NCI-H446 (cell line): ENCODE data around the gene KICS2.
"Not testable (repeated sequence)": the region's sequence is repeated elsewhere in the genome, so short reads cannot be mapped to it uniquely, and the experiment has no call there.

ENCODE experiments used
- DNase-seq, 2 experiments: peaks; one replicate each; lab custom pipeline; 2025; lab: John Stamatoyannopoulos, UW

KICS2 gene

DNA sequence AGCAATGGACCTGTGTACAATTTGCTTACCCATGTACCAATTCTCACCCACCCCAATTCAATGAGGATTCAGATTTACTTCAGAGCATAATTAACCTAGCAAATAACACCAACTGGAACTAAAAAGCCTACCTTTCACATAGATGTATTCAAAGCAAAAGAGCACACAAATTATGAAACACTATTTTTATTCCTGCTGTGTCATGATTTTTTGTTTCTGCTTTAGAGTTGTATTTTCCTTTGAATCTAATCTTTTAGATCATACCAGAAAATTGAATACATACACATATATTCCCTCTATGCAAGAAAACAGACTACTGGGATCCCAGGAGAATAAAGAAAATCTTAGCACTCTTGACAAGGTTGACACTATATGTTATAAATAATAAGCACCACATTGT, 5.9 kb downstream of the KICS2 start:
- DNase-seq: no peak

- DNase-seq: no peak
Observed at GRCh38 chr12:64212119-64212746, 9.9 kb downstream of the KICS2 start.

DNA sequence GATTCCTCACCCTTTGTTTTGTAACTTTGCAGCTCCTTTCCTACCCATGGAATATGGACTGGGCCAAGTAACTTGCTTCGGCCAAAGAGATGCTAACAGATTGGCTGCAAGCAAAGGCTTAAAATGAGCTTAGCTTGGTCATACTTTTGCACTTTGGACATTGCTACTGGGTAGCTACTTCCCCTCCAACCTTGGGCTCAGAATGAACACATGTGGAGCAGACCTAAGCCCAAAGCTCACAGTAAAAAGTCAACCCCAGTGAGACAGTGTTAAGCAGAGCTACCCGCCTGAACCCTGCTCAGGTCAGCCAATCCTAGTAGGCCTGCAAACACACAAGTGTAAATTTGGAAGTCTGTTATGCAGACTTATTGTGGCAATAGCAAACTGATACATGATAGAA, 14.6 kb downstream of the KICS2 start:
- DNase-seq: no peak

GRCh38 chr12:64205542-64205941, 16.6 kb downstream of the KICS2 start:
- DNase-seq: no peak

- no peak for DNase-seq
Observed at GRCh38 chr12:64203775-64204174, 18.3 kb downstream of the KICS2 start.

DNA sequence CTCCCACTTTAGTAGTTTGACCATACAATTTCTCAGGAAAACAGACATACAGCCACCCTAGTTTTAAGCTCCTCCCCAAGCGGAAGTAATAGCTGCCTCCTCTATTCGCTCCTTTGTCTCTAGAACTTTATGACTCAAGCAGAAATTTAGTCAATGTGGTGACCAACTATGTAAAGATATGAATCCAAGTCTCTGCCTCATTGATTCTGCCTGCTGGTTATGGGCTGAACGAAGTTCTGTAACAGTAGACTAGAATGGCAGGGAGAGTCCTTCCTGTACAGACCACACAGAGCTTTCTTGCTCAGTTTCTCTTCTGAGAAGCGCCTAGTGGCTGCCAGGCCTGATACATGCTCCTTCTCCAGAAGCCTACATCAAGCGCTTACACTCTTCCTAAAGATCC, 19.1 kb downstream of the KICS2 start:
- DNase-seq: no peak

GRCh38 chr12:64195841-64196240, 26.3 kb downstream of the KICS2 start:
- DNase-seq: not testable (repeated sequence)

DNA sequence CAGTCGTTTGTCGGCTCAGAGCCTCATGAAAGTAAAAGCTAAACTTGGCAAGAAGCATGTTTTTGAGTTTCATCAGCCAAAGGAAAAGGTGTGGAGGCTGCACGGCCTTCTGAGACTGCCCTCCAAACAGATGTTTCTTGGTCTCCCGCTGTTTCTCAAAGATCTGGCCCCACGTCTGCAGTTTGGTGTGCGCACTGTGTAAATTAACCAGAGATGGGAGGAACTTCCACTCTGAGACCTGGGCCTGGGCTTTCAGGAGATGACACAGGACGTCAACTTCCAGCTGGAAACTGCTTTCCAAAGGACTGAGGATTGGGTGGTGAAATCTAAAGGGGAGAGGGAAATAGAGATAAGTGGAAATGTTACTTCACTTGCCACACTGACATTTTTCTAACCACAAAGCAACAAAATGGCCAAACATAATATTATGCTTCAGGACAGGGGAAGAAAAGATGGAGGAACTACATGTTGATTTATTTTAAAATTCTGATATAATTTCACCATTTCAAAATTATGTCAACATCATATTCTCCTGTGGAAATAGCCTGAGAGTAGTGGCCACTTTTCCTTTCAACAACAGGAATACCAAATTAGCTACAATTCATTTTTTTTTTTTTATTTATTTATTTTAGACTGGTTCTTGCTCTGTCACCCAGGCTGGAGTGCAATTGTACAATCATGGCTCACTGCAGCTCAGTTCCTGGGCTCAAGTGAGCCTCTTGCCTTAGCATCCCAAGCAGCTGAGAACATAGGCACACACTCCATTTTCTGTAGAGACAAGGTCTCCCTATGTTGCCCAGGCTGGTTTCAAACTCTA, 27.6 kb downstream of the KICS2 start:
- no peak for DNase-seq

DNA sequence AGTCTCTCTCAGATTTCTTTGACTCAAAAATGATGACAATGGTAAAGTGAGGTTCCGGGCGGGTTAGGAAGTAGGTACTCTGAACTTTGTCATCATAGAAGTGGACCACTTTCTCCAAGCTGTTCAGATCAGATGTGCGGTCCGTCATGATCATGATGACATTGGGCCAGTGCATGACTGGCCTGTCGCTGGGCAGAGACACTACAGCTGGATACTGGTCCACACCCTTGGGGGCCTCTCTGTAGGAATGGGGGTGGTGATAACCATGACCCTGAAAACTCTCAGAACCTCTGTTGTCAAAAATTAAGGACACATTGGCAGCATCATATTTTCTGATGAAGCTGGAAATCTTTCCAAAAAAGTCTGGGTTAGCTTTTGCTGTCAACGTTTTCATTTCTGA, 28.2 kb downstream of the KICS2 start:
- DNase-seq: no peak

DNA sequence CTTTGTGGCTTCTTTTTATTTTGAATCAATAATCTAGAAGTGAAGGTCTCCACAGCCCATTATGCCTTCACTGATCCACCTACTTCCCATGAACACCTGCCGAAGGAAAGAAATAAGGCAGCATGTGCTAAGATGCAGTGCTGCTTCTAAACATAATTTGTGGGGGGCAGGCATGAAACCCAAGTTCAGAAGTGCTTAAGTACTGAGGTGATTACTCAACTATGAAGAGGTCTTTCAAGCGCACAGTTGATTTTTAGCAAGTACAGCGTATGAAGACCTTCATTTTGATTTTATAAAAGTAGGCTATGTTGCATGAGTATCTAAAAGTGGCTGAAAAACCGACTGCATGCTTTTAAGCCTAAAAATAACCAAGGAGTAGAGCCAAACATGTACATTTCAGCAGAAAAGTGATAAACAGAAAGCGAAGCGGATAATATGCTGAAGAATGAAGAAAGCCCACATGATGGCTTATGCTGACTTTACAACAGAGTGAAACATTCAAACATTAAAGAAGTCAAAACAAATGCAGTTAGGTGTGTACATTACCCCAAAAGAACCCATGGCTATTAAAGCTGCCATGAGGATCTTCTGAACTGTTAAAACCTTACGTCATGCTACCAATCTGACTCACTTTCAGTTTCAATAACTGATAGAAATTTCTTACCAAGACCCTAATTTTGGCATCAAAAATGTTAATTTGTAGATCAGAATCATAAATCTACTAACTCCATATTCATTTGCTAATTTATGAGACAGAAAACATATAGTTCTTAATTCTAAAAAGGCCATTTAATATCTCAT, 29.3 kb downstream of the KICS2 start:
- DNase-seq: no peak

DNA sequence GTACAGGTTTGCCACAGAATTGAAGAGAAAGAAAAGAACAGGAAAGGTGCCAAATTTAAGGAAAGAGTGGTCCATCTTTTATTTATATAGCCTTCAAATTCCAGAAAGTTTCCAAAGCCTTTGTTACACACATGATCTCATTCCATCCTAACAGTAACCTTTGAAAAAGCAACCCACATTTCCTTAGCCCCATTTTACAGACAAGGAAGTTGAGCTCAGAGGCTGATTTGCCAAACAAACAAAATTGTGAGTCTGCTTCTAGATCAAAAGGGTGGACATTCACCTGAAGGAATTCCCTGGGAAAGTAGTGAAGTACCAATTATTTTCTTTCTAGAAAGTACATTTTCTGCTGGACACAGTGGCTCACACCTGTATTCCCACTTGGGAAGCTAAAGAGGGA, 32.0 kb downstream of the KICS2 start:
- no peak for DNase-seq

GRCh38 chr12:64189530-64189929, 32.6 kb downstream of the KICS2 start:
- no peak for DNase-seq

DNA sequence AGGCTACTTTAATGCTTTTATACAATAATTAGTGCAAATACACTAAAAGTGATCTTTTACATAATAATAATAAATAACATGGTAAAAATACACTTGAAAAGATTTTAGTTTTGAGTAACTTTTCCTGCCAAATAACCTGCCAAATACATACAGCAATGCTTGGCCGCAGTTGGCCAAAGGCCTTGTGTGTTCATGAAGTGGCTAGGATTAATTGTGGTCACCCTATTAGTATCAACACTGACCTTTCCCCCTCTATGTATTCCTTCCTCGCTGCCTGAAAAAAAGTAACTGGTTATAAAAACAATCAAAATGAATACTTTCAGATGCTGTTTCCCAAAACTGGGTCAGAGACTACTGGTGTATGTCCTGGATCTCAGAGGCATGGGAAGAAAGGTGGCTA, 34.3 kb downstream of the KICS2 start:
- no peak for DNase-seq

DNA sequence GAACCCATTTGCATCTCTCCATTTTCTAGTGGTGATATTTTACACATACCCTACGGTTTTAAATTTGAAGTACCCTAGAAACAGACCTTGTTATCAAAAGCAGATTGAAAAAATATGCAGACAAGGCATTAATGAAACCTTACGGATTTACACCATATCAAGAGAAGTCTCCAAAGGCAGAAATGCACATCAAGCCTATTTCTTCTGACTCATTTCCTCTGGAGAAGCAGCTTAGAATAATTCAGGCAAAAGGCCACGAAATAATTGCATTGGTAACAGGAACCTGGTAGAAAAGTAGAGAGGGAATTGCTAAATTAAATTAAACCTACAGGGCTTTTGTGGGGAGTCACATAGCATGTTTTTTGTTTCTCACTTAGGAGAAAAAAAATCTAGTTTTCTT, 34.7 kb downstream of the KICS2 start:
- no peak for DNase-seq

- DNase-seq: no peak
Observed at GRCh38 chr12:64186789-64187188, 35.3 kb downstream of the KICS2 start.

GRCh38 chr12:64184216-64184615, 37.9 kb downstream of the KICS2 start:
- no peak for DNase-seq

GRCh38 chr12:64181430-64182291, 40.4 kb downstream of the KICS2 start:
- DNase-seq: peak; percentile 40 to 70

DNA sequence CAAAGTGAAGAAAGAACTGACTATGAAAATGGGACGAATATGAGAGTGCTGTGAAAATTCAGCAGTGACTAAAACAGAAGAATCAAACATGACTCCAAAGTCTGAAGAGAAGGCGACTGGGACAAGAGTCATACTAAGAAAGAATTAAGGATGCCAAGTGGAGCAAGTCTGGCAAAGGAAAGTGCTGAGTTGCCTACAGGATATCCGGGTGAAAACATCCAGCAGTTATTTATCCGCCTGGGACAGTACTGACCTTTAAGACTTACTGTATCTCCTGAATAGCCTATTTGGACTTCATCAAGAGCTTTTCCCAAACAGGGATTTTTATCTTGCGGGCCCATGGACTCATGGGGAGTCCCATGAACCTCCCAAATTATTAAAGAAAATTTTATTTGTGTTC, 41.1 kb downstream of the KICS2 start:
- no peak for DNase-seq

DNA sequence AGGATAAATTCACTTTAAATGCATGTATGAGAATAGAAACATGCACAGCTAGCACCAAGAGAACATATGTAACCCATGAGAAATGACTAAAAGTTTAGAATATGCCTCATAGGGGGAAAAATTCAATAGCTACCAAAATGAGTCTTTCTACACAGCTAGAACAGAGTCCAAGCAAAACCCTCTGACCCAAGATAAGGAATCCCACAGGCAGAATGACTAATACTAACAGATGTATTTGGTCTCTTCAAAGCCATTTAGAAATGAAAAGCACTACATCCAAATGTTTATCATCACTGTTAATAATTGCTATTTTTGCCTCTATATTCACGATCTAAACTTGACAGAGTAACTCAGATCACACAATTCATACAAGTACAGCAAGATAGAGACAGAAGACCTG, 44.0 kb downstream of the KICS2 start:
- DNase-seq: no peak

DNA sequence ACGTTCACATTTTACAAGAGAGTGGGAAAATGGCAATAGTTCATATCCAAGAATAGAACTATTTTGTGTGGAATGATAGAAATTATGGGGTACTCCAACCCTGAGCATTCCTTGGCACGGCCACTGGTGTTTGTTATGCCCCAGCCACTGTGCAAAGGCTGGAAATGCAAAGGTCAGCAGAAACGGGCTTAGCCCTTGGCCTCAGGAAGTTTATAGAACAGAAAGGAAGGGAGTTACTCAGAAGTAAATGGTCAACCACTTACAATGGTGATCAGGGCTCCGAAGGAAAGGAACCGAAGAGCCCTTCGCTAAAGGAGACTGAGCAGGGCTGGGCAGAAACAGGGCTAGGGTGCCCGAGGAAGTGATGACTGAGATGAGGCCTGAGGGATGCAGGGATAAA, 45.1 kb downstream of the KICS2 start:
- no peak for DNase-seq

- no peak for DNase-seq
Observed at GRCh38 chr12:64175254-64175945, 46.7 kb downstream of the KICS2 start.
